ENCODE data around the gene SLC28A2.
"Not testable (repeated sequence)": the region's sequence is repeated elsewhere in the genome, so short reads cannot be mapped to it uniquely, and the experiment has no call there.

The SLC28A2 gene

GRCh38 chr15:45251888-45252287 is at the start of gene SLC28A2:
SLC28A2 (plus strand) TSS chr15:45252234; CDS start chr15:45253216, 982 bp downstream.
- DNase-seq: no peak

GRCh38 chr15:45203182-45203581 is 48.9 kb upstream of the SLC28A2 start:
- no peak for DNase-seq

GRCh38 chr15:45205192-45205591 is 46.8 kb upstream of the SLC28A2 start:
- DNase-seq: peak; percentile 80

GRCh38 chr15:45212493-45212892 is 39.5 kb upstream of the SLC28A2 start:
- no peak for DNase-seq

GRCh38 chr15:45221053-45221599 is 30.9 kb upstream of the SLC28A2 start:
- peak; percentile 15 for DNase-seq

GRCh38 chr15:45221967-45222366 is 30.1 kb upstream of the SLC28A2 start:
- DNase-seq: no peak

GRCh38 chr15:45224621-45225217 is 27.3 kb upstream of the SLC28A2 start:
- DNase-seq: no peak

GRCh38 chr15:45225506-45226273 is 26.3 kb upstream of the SLC28A2 start:
- DNase-seq: no peak

- no peak for DNase-seq
Measured at GRCh38 chr15:45228931-45229330, 23.1 kb upstream of the SLC28A2 start.

- no peak for DNase-seq
Measured at GRCh38 chr15:45230245-45230965, 21.6 kb upstream of the SLC28A2 start.

GRCh38 chr15:45231132-45231531 is 20.9 kb upstream of the SLC28A2 start:
- no peak for DNase-seq

- DNase-seq: no peak
Measured at GRCh38 chr15:45231864-45232562, 20.0 kb upstream of the SLC28A2 start.

- DNase-seq: no peak
Measured at GRCh38 chr15:45234562-45235235, 17.3 kb upstream of the SLC28A2 start.

- not testable (repeated sequence) for DNase-seq
Measured at GRCh38 chr15:45236806-45237205, 15.2 kb upstream of the SLC28A2 start.

GRCh38 chr15:45242289-45242688 is 9.7 kb upstream of the SLC28A2 start:
- no peak for DNase-seq

- no peak for DNase-seq
Measured at GRCh38 chr15:45249125-45249780, 2.8 kb upstream of the SLC28A2 start.

- no peak for DNase-seq
Measured at GRCh38 chr15:45253330-45253729, 1.3 kb downstream of the SLC28A2 start.

GRCh38 chr15:45254405-45254804 is 2.4 kb downstream of the SLC28A2 start:
- no peak for DNase-seq

GRCh38 chr15:45254824-45255223 is 2.8 kb downstream of the SLC28A2 start:
- DNase-seq: not testable (repeated sequence)

GRCh38 chr15:45259796-45260195 is 7.8 kb downstream of the SLC28A2 start:
- DNase-seq: no peak

GRCh38 chr15:45262906-45263461 is 10.9 kb downstream of the SLC28A2 start:
- DNase-seq: no peak
